Erythroblast (primary cell): ENCODE measurements around the gene MPST.

Source experiments
- GATA1 ChIP-seq: IDR thresholded peaks from 2 replicates; pipeline ENCODE4 v1.6.1; 2011; ENCODE audit warnings: low read depth, mild to moderate bottlenecking, control low read depth, low read length, moderate library complexity
- POLR2A ChIP-seq: IDR thresholded peaks from 2 replicates; pipeline ENCODE4 v1.6.1; 2011; ENCODE audit warnings: mild to moderate bottlenecking, low read length

- no peak for TF ChIP-seq POLR2A
- TF ChIP-seq GATA1: no peak
Measured at GRCh38 chr22:37032535-37033460, 13.3 kb downstream of the MPST start.
